HG03439 (cell line): ENCODE results near the gene AUTS2.
"Not testable (repeated sequence)": the region's sequence is repeated elsewhere in the genome, so short reads cannot be mapped to it uniquely, and the experiment has no call there.

Experiments
- ATAC-seq: cut with Tn5 transposase; IDR thresholded peaks from one replicate; pipeline ENCODE4 v1.9.1; 2021; ENCODE audit warnings: mild to moderate bottlenecking, moderate library complexity; ENCODE audit not compliant: unreplicated experiment

Gene AUTS2

DNA sequence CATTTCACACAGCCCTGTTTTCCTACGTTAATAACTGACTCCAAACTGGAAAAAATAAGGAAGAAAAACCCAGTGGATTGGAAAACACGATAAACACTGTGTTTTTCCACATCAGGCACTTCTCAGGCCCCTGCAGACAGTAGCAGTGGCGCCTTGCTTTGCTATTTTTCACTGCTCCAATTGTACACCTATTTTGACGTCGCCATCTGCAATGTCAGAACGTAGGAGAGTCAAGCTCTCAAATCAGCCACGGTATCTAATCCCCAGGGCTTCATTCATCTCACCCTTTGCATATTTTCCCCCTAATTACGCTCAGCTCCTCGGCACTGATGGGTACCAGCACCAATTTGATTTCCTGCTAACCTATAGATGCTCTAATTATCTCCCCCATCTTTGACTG lies 1195.5 kb downstream of the AUTS2 start:
- no peak for ATAC-seq

- ATAC-seq: no peak
Observed at GRCh38 chr7:70794962-70795361, 1196.7 kb downstream of the AUTS2 start.

DNA sequence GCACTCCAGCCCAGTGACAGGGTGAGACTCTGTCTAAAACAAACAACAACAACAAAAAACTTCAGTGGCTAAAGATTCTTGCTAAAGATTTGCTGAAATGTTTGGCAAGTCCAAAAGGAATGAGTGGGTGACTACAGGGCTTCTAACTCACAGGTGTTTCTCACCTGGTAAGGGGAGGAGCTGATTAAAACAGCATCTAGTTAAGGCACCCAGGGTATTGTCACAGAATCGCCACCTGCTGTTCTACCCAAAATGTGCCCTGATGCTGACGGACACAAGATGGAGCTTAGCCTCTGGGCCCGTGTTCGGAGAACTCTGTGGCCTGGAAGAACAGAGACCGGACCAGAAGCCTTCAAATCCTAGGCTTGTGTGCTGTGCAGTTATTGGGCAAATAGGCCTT lies 1197.7 kb downstream of the AUTS2 start:
- no peak for ATAC-seq

DNA sequence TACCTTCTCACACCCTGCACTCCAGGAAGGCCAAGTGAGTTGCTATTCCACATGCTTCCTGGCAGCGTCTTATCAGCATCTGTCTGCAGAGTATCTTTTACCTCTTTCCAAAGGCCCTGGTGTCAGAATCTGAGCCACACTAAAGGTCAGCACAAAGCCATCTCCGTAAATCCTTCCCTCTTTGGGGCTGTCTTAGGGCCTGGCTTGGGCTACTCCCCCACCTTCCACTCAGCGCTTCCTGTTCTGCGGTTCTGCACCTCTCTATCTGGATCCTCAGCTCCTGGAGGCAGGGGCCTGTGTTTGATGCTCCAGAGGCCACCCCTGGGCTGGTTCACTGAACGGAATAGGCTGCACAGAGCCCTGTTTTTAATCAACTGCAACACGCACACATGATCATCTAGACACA lies 1198.8 kb downstream of the AUTS2 start:
- no peak for ATAC-seq

DNA sequence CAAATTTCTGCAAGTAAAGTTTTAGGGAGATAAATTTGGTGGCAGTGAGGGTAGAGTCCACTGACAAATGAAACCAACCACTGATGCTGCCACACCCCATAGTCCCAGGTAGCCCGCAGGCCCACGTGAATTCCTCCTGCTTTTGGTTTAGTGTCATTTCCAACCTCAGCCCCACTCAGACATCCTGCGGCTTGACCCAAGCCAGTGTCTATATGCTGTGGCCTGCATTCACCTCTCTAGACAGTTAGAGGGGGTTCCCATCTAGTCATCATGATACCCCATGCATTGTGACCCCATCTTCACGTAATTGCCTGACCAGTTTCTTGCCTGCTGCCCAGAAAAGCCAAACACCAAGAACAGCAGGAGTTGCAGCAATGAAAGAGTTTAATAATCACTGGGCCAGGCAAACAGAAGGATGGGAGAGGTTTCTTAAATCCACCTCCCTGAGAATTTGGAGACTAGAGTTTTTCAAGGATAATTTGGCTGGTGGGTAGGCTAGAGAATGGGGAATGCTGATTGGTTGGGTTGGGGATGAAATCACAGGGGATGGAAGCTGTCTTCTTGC lies 1201.6 kb downstream of the AUTS2 start:
- ATAC-seq: no peak

DNA sequence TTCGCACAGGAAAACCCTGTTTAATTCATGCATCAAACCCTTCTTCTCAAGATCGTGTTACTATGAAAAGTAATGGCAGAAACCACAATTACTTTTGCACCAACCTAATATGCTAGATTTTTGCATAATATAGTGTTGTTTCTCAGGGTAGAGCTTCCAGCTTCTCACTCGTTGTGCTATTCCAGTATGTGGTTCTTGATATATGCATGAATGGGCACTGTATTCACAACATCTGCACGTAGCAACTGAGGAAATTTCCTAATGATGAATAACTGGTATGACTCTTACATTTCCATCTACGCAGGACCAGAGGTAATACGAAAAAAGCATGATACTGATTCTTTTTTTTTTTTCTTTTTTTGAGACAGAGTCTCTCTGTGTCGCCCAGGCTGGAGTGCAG lies 1207.1 kb downstream of the AUTS2 start:
- peak; percentile 78 for ATAC-seq

GRCh38 chr7:70807650-70808049 lies 1209.4 kb downstream of the AUTS2 start:
- ATAC-seq: no peak

GRCh38 chr7:70808876-70809275 lies 1210.6 kb downstream of the AUTS2 start:
- no peak for ATAC-seq

DNA sequence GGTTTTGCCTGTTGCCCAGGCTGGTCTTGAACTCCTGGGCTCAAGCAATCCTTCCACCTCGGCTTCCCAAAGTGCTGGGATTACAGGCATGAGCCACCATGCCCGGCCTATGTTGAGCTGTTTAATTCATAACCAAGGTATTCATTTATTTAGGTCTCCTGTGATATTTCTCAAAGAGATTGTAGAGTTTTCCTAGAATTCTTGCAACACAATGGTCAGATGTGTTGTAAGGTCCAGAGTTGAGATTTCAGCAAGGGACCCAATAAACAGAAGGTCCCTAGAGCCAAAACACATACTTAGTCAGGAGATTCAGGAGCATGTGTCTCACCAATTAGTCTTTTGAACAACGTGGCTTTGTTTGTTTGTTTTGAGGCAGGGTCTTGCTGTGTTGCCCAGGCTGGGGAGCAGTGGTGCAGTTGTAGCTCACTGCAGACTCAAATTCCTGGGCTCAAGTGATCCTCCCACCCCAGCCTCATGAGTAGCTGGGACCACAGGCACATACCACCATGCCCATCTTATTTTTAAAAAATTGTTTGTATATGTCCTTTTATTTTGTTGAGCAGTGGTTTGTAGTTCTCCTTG lies 1212.4 kb downstream of the AUTS2 start:
- ATAC-seq: no peak

GRCh38 chr7:70812511-70812910 lies 1214.2 kb downstream of the AUTS2 start:
- no peak for ATAC-seq

- not testable (repeated sequence) for ATAC-seq
Observed at GRCh38 chr7:70822490-70822889, 1224.2 kb downstream of the AUTS2 start.

DNA sequence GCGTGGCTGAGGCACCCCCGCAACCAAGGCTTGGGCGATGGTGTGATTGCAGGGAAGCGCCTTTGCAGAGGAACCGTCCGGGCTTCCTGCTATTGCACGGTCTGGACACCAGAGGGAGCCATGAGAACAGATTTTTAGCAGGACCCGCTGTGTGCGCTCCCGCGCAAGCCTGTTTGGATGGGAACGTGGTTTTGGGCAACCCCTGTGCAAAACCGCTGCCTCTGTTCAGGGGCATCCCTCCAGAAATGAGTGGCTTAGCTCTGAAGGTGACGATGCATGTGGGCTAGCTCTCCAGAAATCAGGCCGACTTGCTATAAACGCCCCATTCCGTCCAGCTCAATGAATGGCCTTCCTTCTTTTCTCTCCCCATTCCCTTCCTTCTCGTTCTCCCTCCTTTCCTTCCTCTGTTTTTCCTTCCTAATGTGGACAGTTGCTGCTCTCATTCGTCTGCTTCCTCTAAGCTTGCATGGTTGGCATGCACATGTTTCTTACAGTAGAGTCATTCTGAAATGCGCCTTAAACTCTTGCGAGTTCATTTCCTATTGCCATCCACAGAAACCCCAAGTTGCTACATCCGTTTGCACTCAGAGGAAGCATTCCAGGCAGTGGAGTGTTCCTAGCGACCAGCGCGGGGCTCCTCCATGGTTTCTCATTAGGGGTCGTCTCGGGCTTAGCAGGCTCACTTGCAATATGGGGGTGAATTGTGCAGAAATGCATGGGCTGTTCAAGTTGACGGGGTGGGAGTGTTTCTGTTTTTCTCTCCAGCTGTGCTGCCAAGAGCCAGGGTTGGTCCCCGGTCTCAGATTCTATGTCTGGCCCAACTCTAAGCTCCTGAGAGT lies 1231.2 kb downstream of the AUTS2 start:
- no peak for ATAC-seq

DNA sequence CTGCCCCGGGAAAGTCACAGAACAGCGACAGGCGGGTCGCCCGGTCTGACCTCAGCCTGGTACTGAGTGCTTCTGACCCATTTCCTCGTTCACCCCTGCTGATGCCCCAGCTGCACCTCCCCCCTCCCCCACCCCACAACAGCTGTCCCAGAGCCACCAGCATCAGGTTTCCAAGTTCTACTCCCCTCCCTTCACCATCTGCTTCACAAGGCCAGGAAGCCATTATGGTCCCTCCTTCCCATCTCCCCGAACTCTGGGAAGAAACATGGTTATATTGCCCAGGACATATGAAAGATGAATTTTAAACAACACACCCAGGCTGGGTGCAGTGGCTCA lies 1231.8 kb downstream of the AUTS2 start:
- no peak for ATAC-seq

- no peak for ATAC-seq
Observed at GRCh38 chr7:70830426-70830825, 1232.2 kb downstream of the AUTS2 start.

DNA sequence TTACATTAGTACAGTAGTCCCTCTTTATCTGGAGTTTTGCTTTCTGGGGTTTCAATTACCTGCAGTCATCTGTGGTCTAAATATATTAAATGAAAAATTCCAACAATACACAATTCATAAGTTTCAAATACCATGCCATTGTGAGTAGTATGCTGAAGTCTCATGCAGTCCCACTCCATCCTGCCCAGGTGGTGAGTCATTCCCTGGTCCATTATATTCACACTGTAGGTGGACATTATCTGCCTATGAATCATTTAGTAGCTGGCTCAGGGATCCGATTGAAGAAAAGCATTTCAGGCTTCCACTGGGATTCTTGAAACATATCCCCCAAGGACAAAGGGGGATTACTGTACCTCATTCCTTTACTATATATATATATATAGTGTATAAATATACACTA lies 1235.5 kb downstream of the AUTS2 start:
- ATAC-seq: no peak

GRCh38 chr7:70834424-70834823 lies 1236.1 kb downstream of the AUTS2 start:
- no peak for ATAC-seq

DNA sequence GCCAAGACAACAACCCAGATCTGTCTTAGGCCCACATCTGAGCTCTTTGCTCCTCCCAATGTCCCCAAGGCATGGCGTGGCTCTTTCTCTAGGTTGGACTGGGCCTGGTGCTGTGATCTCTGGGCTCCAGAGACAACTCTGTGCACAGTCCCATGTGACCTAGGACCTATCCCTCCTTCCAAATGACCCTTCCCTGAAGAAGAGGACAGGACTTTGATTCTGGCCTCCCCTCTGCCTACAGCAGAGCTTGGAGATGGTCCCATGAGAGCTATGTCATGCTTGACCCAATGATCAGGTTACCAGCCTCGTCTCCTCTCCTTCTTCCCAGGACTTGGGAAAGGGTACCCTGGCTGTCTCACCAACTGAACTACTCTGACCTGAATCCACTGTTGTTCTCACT lies 1237.4 kb downstream of the AUTS2 start:
- no peak for ATAC-seq

- ATAC-seq: no peak
Observed at GRCh38 chr7:70836279-70836678, 1238.0 kb downstream of the AUTS2 start.

DNA sequence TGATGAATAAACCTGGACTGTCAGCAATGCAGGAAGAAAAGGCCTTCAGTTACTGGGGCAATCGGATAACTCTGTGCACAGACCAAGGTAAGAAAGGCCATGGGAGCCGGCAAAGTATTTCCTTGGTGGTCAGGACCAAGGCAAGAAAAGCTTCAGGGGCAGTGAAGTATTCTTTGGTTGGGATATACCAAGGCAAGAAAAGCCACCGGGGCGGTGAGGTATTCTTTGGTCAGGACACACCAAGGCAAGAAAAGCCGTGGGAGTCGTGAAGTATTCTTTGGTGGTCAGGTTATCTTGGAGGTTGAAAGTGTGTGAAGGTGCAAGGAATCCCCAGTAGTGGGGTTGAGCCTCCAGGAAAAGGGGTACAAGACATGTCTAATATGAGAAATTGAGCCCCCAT lies 1238.7 kb downstream of the AUTS2 start:
- no peak for ATAC-seq

DNA sequence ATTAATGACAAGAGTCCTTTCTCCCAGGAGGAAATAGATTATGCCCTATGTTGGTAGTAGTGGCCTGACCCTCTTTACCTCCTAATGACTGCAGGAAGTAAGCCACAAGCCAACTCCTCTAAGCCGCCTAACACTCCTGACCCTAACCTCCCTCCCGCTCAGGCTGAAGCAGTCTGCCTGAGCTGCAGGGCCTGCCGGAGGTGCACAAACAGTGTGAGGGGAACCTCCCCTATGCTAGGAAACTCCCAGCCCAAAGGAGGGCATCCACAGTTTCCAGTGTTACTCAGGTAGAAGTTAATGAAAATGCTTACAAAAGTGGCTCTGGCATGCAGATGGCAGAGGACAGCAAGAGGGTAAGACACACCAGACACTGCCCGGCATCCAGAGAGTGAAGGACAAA lies 1239.3 kb downstream of the AUTS2 start:
- no peak for ATAC-seq

DNA sequence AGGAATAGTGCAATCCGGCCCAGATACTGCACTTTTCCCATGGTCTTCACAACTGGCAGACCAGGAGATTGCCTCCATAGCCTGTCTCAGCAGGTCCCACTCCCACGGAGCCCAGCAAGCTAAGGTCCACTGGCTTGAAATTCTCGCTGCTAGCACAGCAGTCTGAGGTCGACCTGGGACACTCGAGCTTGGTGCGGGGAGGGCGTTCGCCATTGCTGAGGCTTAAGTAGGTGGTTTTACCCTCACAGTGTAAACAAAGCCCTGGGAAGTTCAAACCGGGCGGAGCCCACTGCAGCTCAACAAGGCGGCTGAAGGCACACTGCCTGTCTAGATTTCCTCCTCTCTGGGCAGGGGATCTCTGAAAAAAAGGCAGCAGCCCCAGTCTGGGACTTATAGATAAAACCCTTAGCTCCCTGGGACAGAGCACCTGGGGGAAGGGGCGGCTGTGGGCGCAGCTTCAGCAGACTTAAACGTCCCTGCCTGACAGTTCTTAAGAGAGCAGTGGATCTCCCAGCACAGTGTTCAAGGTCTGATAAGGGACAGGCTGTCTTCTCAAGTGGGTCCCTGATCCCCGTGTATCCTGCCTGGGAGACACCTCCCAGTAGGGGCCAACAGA lies 1240.1 kb downstream of the AUTS2 start:
- no peak for ATAC-seq
